Progenitor cell of endocrine pancreas (in vitro differentiated cells): ENCODE measurements around the gene PEX11A. TPM values are rescaled to one million over a fixed set of nuclear protein-coding genes. Genes with fewer than 3 reads are reported as not detected.

Experiments
- DNase-seq: peaks from one replicate; pipeline ENCODE4 v3.0.0; 2021; ENCODE audit warnings: low spot score; ENCODE audit not compliant: unreplicated experiment
- H3K27ac Mint-ChIP-seq: 2 replicates; pipeline ENCODE4 v1.8.0; 2021; ENCODE audit warnings: mild to moderate bottlenecking, moderate library complexity, mixed read lengths
- H3K27me3 Mint-ChIP-seq: 2 replicates; pipeline ENCODE4 v1.8.0; 2021; ENCODE audit warnings: mixed read lengths
- H3K36me3 Mint-ChIP-seq: 2 replicates; pipeline ENCODE4 v1.8.0; 2022; ENCODE audit warnings: mixed read lengths; ENCODE audit not compliant: insufficient read depth
- H3K4me1 Mint-ChIP-seq: 2 replicates; pipeline ENCODE4 v1.8.0; 2021; ENCODE audit warnings: low read depth, mixed read lengths
- H3K4me3 Mint-ChIP-seq: 2 replicates; pipeline ENCODE4 v1.8.0; 2021; ENCODE audit warnings: low read depth, mild to moderate bottlenecking, moderate library complexity, mixed read lengths
- H3K9me3 Mint-ChIP-seq: 2 replicates; pipeline ENCODE4 v1.8.0; 2021; ENCODE audit warnings: low read depth, mixed read lengths
- total RNA-seq: library from RNA; stranded (reverse); gene quantifications from 2 replicates; pipeline ENCODE4 v1.2.1, GENCODE V29; 2021
- TF ChIP-seq, protein P1 (sequence below): fragments of 200-600 bp; sonication (generic); IDR thresholded peaks from one replicate; pipeline ENCODE4 v1.5.0; 2021; ENCODE audit warnings: antibody characterized with exemption, mild to moderate bottlenecking; ENCODE audit not compliant: unreplicated experiment

The PEX11A gene
- total RNA-seq, 1 donor from 2014 or later: 4.8 TPM

GRCh38 chr15:89664441-89665350 lies 25.9 kb downstream of the PEX11A start:
- Mint-ChIP-seq H3K9me3 (no peaks in the 10 kb centered on the region), H3K27ac (no peak overlapping the region), H3K27me3 (peaks cover 32% of the 10 kb centered on the region)

DNA sequence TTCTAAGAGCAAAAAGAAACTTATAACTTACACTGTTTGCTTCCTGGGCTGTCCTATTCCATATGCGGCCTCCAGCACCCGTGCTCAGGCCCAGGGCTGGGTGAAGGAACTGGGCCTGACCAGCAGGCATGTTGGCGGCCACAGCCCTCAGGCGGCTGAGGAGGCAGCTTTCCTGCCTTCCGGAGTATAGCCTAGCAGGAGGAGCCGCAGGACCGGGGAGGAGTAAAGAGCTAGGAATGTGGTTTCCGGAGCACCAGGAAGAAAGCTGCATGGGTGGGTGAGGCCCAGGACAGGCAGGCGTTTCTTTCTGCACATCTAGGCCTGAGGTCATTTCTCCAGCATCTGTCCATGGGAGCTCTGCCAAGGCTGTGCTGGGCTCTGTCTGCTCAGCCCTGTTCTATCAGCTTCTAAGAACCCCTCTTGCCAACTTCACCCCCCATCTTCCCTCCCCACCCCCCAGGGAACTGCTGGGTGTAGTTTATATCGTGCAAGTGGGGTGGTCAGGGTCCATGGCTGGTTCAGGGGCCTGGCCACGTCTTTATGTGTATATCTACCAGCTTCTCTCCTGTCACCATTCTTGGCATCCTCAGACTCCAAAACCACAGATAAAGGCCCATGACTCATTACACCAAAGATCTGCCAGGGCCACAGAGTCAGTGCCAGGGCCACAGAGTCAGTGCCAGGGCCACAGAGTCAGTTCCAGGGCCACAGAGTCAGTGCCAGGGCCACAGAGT lies 27.5 kb downstream of the PEX11A start:
- H3K4me1 Mint-ChIP-seq: peaks cover 3% of the 10 kb centered on the region
- no peaks in the 10 kb centered on the region for H3K36me3 Mint-ChIP-seq
- peaks cover 27% of the 10 kb centered on the region for H3K27me3 Mint-ChIP-seq
- no peak overlapping the region for H3K4me3 Mint-ChIP-seq
- H3K9me3 Mint-ChIP-seq: no peaks in the 10 kb centered on the region
- H3K27ac Mint-ChIP-seq: no peak overlapping the region
- TF ChIP-seq, protein P1, sequence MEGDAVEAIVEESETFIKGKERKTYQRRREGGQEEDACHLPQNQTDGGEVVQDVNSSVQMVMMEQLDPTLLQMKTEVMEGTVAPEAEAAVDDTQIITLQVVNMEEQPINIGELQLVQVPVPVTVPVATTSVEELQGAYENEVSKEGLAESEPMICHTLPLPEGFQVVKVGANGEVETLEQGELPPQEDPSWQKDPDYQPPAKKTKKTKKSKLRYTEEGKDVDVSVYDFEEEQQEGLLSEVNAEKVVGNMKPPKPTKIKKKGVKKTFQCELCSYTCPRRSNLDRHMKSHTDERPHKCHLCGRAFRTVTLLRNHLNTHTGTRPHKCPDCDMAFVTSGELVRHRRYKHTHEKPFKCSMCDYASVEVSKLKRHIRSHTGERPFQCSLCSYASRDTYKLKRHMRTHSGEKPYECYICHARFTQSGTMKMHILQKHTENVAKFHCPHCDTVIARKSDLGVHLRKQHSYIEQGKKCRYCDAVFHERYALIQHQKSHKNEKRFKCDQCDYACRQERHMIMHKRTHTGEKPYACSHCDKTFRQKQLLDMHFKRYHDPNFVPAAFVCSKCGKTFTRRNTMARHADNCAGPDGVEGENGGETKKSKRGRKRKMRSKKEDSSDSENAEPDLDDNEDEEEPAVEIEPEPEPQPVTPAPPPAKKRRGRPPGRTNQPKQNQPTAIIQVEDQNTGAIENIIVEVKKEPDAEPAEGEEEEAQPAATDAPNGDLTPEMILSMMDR: no peak
- DNase-seq: no peak

More at GRCh38 chr15:89664441-89665350, 25.9 kb downstream of the PEX11A start:
- peaks cover 3% of the 10 kb centered on the region for H3K4me1 Mint-ChIP-seq
- no peak for DNase-seq
- TF ChIP-seq, protein P1: no peak
- H3K4me3 Mint-ChIP-seq: peak overlapping the region; percentile 65
- no peaks in the 10 kb centered on the region for H3K36me3 Mint-ChIP-seq

GRCh38 chr15:89660556-89660955 lies 30.0 kb downstream of the PEX11A start:
- H3K9me3 Mint-ChIP-seq: no peaks in the 10 kb centered on the region
- peaks cover 22% of the 10 kb centered on the region for H3K27me3 Mint-ChIP-seq
- no peak overlapping the region for H3K4me3 Mint-ChIP-seq
- TF ChIP-seq, protein P1: no peak
- H3K27ac Mint-ChIP-seq: no peak overlapping the region
- no peak for DNase-seq
- peaks cover 3% of the 10 kb centered on the region for H3K4me1 Mint-ChIP-seq
- H3K36me3 Mint-ChIP-seq: no peaks in the 10 kb centered on the region

- Mint-ChIP-seq H3K9me3 (no peaks in the 10 kb centered on the region), H3K4me1 (peaks cover 5% of the 10 kb centered on the region), H3K36me3 (no peaks in the 10 kb centered on the region), H3K27me3 (peaks cover 15% of the 10 kb centered on the region), H3K4me3 (no peak overlapping the region), H3K27ac (no peak overlapping the region)
- DNase-seq: no peak
- TF ChIP-seq, protein P1: no peak
Observed at GRCh38 chr15:89659295-89659694, 31.3 kb downstream of the PEX11A start.

- peaks cover 6% of the 10 kb centered on the region for H3K4me1 Mint-ChIP-seq
Observed at GRCh38 chr15:89657686-89658200, 32.8 kb downstream of the PEX11A start.

More at GRCh38 chr15:89657686-89658200, 32.8 kb downstream of the PEX11A start:
- no peak for DNase-seq
- Mint-ChIP-seq H3K36me3 (no peaks in the 10 kb centered on the region), H3K9me3 (no peaks in the 10 kb centered on the region), H3K4me3 (no peak overlapping the region), H3K27me3 (peaks cover 13% of the 10 kb centered on the region), H3K27ac (no peak overlapping the region)
- TF ChIP-seq, protein P1: no peak
